ENCODE results near the gene ZNF780A. TPM values are rescaled to one million over a fixed set of nuclear protein-coding genes. Genes with fewer than 3 reads are reported as not detected.

Gene ZNF780A
- polyA plus RNA-seq, 1 donor from 2014 or later, result 9.6 TPM

DNA sequence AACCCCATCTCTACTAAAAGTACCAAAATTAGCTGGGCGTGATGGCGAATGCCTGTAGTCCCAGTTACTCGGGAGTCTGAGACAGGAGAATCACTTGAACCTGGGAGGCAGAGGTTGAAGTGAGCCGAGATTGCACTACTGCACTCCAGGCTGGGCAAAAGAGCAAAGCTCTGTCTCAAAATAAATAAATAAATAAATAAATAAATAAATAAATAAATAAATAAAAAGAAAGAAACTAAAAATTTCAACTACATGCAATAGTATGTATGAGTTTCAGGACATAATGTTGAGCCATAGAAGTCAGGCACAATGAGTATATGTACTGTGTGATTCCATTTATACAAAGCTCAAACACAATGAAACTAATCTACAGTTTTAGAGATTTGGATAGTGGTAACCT lies 12.9 kb upstream of the ZNF780A start:
- Mint-ChIP-seq H3K27ac (no peak overlapping the region), H3K4me3 (no peak overlapping the region), H3K4me1 (no peaks in the 10 kb centered on the region), H3K36me3 (no peaks in the 10 kb centered on the region), H3K27me3 (no peaks in the 10 kb centered on the region), H3K9me3 (peaks cover 0 to 6% (median 0%) of the 10 kb centered on the region in 3 donors)

DNA sequence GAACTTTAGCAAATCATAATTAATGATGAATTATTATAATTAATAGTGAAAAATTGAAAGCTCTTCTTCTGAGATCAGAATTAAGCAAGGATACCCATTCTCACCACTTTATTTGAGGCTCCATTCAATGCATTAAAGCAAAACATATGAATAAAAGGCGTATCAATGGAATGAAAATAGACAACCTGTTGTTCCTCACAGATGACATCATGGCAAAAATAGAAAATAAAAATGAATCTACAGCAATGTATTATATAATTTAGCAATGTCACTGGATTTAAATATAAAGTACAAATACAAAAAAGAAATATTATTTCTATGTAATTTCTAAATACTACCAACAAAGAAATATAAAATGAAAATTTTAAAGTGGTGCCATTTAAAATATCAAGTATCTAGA lies 11.1 kb upstream of the ZNF780A start:
- Mint-ChIP-seq H3K4me3 (no peak overlapping the region), H3K27ac (no peak overlapping the region), H3K4me1 (peaks cover 0 to 3% (median 0%) of the 10 kb centered on the region in 3 donors), H3K36me3 (no peaks in the 10 kb centered on the region), H3K9me3 (peaks cover 0 to 6% (median 0%) of the 10 kb centered on the region in 3 donors), H3K27me3 (peaks cover 1% of the 10 kb centered on the region)

GRCh38 chr19:40093416-40093815 lies 2.7 kb upstream of the ZNF780A start:
- no peaks in the 10 kb centered on the region for H3K36me3 Mint-ChIP-seq
- peaks cover 23 to 29% (median 25%) of the 10 kb centered on the region in 3 donors for H3K4me1 Mint-ChIP-seq
- H3K27me3 Mint-ChIP-seq, result peaks cover 7% of the 10 kb centered on the region
- H3K4me3 Mint-ChIP-seq, result peak overlapping the region in 1 of 4 donors; percentile 12
- H3K27ac Mint-ChIP-seq, result no peak overlapping the region
- peaks cover 2 to 4% (median 4%) of the 10 kb centered on the region in 3 donors for H3K9me3 Mint-ChIP-seq

- Mint-ChIP-seq H3K9me3 (peaks cover 2 to 11% (median 4%) of the 10 kb centered on the region in 3 donors), H3K4me1 (peaks cover 31 to 40% (median 35%) of the 10 kb centered on the region in 3 donors), H3K27me3 (peaks cover 6% of the 10 kb centered on the region), H3K4me3 (peak overlapping the region; percentile 99 to 100 (median 100)), H3K36me3 (peaks cover 3% of the 10 kb centered on the region), H3K27ac (peak overlapping the region; percentile 92 to 100 (median 98))
Observed at GRCh38 chr19:40091205-40092129, 724 bp upstream of the ZNF780A start.

GRCh38 chr19:40089462-40089861 lies 1.3 kb downstream of the ZNF780A start:
- Mint-ChIP-seq H3K9me3 (peaks cover 0 to 11% (median 2%) of the 10 kb centered on the region in 3 donors), H3K4me1 (peaks cover 31 to 40% (median 35%) of the 10 kb centered on the region in 3 donors), H3K27ac (peak overlapping the region in 2 of 3 donors; percentile 92 to 100)

GRCh38 chr19:40088299-40089047 lies 2.3 kb downstream of the ZNF780A start:
- Mint-ChIP-seq H3K9me3 (peaks cover 0 to 11% (median 2%) of the 10 kb centered on the region in 3 donors), H3K4me3 (peak overlapping the region in 3 of 4 donors; percentile 8 to 100 (median 100)), H3K27me3 (peaks cover 2% of the 10 kb centered on the region), H3K36me3 (peaks cover 3% of the 10 kb centered on the region), H3K4me1 (peaks cover 30 to 40% (median 35%) of the 10 kb centered on the region in 3 donors), H3K27ac (peak overlapping the region in 1 of 3 donors; percentile 41)

More at GRCh38 chr19:40089462-40089861, 1.3 kb downstream of the ZNF780A start:
- Mint-ChIP-seq H3K4me3 (peak overlapping the region; percentile 99 to 100 (median 100)), H3K27me3 (peaks cover 2% of the 10 kb centered on the region), H3K36me3 (peaks cover 3% of the 10 kb centered on the region)

DNA sequence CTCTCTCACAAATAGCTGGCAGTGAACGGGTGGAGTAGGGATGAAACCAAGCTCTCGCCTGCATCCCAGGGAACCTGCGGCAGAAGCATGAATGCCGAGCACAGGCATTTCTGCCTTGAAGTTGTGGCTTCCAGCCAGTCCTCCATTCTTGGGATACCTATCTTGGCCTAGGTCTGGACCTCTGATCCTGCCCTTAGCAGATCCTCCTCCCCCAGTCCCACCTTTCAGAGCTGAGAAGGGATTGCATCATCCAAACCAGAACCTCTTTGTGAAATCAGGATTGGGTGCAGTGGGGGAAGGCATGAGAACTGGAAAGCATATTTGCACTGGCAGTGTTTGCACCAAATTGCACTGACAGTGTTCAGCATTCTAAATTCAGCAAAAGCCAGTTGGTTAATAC lies 5.8 kb downstream of the ZNF780A start:
- H3K9me3 Mint-ChIP-seq, result peaks cover 3 to 21% (median 6%) of the 10 kb centered on the region in 3 donors
- no peaks in the 10 kb centered on the region for H3K27me3 Mint-ChIP-seq
- peaks cover 14% of the 10 kb centered on the region for H3K36me3 Mint-ChIP-seq
- H3K4me1 Mint-ChIP-seq, result peaks cover 22 to 34% (median 29%) of the 10 kb centered on the region in 3 donors
- H3K27ac Mint-ChIP-seq, result no peak overlapping the region
- H3K4me3 Mint-ChIP-seq, result no peak overlapping the region

DNA sequence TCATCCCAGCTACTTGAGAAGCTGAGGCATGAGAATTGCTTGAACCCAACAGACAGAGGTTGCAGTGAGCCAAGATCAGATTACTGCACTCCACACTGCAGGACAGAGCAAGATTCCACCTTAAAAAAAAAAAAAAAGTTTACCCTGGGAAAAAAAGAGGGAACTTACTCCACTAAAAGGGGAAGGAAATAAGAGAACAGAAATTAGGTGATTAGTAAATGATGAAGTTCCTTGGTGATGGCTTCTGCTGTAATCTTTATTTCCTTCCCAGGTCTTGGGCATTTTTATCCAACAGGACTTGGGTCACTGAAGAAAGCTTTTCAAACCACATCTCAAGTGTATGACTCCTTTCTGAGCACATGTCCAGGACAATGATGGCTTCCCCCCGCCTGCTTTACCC lies 9.3 kb downstream of the ZNF780A start:
- H3K27me3 Mint-ChIP-seq, result no peaks in the 10 kb centered on the region
- H3K4me1 Mint-ChIP-seq, result peaks cover 3 to 8% (median 5%) of the 10 kb centered on the region in 3 donors
- H3K9me3 Mint-ChIP-seq, result peaks cover 20 to 30% (median 30%) of the 10 kb centered on the region in 3 donors
- peak overlapping the region in 1 of 3 donors; percentile 35 for H3K27ac Mint-ChIP-seq
- H3K4me3 Mint-ChIP-seq, result no peak overlapping the region
- H3K36me3 Mint-ChIP-seq, result peaks cover 44% of the 10 kb centered on the region

- Mint-ChIP-seq H3K9me3 (peaks cover 25 to 38% (median 37%) of the 10 kb centered on the region in 3 donors), H3K27ac (no peak overlapping the region), H3K36me3 (peaks cover 55% of the 10 kb centered on the region), H3K27me3 (no peaks in the 10 kb centered on the region), H3K4me3 (no peak overlapping the region), H3K4me1 (peaks cover 3 to 8% (median 5%) of the 10 kb centered on the region in 3 donors)
Observed at GRCh38 chr19:40080289-40080688, 10.5 kb downstream of the ZNF780A start.

GRCh38 chr19:40078377-40078776 lies 12.4 kb downstream of the ZNF780A start:
- Mint-ChIP-seq H3K27me3 (no peaks in the 10 kb centered on the region), H3K4me1 (peaks cover 3 to 8% (median 5%) of the 10 kb centered on the region in 3 donors), H3K4me3 (no peak overlapping the region), H3K36me3 (peaks cover 61% of the 10 kb centered on the region), H3K27ac (no peak overlapping the region), H3K9me3 (peaks cover 25 to 46% (median 38%) of the 10 kb centered on the region in 3 donors)

GRCh38 chr19:40070058-40070457 lies 20.7 kb downstream of the ZNF780A start:
- Mint-ChIP-seq H3K4me1 (peaks cover 0 to 1% (median 0%) of the 10 kb centered on the region in 3 donors), H3K9me3 (peaks cover 8 to 21% (median 9%) of the 10 kb centered on the region in 3 donors), H3K27ac (no peak overlapping the region), H3K36me3 (peaks cover 8% of the 10 kb centered on the region), H3K27me3 (no peaks in the 10 kb centered on the region), H3K4me3 (no peak overlapping the region)

- peaks cover 0 to 23% (median 16%) of the 10 kb centered on the region in 3 donors for H3K9me3 Mint-ChIP-seq
- peaks cover 15 to 20% (median 17%) of the 10 kb centered on the region in 3 donors for H3K4me1 Mint-ChIP-seq
- H3K36me3 Mint-ChIP-seq, result peaks cover 1% of the 10 kb centered on the region
- no peaks in the 10 kb centered on the region for H3K27me3 Mint-ChIP-seq
- H3K4me3 Mint-ChIP-seq, result no peak overlapping the region
- no peak overlapping the region for H3K27ac Mint-ChIP-seq
Observed at GRCh38 chr19:40059624-40060023, 31.1 kb downstream of the ZNF780A start.

- no peak overlapping the region for H3K27ac Mint-ChIP-seq
- H3K27me3 Mint-ChIP-seq, result no peaks in the 10 kb centered on the region
- peak overlapping the region; percentile 96 to 100 (median 100) for H3K4me3 Mint-ChIP-seq
- H3K9me3 Mint-ChIP-seq, result peaks cover 0 to 19% (median 12%) of the 10 kb centered on the region in 3 donors
- H3K4me1 Mint-ChIP-seq, result peaks cover 30 to 43% (median 35%) of the 10 kb centered on the region in 3 donors
- peaks cover 6% of the 10 kb centered on the region for H3K36me3 Mint-ChIP-seq
Observed at GRCh38 chr19:40057166-40057565, 33.6 kb downstream of the ZNF780A start.

GRCh38 chr19:40056505-40056904 lies 34.2 kb downstream of the ZNF780A start:
- Mint-ChIP-seq H3K27ac (peak overlapping the region; percentile 68 to 96 (median 92)), H3K27me3 (no peaks in the 10 kb centered on the region), H3K4me3 (peak overlapping the region; percentile 96 to 100 (median 100)), H3K4me1 (peaks cover 30 to 45% (median 35%) of the 10 kb centered on the region in 3 donors), H3K9me3 (peaks cover 0 to 18% (median 11%) of the 10 kb centered on the region in 3 donors), H3K36me3 (peaks cover 9% of the 10 kb centered on the region)
